Stimulated activated CD4-positive, alpha-beta T cell treated with anti-CD3 and anti-CD28 coated beads, Interleukin-12 subunit alpha, Interleukin-12 subunit beta, amount 100 ng/mL, for 4 hours (primary cell): ENCODE results near the gene KLK14.

Experiments
- DNase-seq: peaks from one replicate; pipeline ENCODE4 v3.0.0-alpha.2; 2020

KLK14 gene

DNA sequence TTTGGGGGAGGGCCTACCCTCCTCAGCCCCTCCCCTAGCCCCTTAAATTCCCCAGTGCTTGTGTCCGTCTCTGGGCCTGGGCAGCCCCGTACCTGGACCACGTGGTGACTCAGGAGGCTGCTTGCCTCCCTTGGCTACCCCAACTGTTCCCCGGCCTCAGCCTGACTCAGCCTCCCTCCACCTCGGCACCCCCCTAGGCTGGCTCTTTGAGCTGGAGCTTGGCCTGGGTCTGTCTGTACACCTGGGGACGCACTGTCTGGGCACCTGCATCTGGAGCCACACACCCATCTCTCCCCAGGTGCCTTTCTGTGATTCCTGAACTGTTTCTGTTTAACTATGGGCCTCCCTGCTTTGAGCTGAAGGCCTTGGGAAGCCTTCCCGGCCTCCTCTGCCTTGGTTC lies 1.8 kb upstream of the KLK14 start:
- no peak for DNase-seq

DNA sequence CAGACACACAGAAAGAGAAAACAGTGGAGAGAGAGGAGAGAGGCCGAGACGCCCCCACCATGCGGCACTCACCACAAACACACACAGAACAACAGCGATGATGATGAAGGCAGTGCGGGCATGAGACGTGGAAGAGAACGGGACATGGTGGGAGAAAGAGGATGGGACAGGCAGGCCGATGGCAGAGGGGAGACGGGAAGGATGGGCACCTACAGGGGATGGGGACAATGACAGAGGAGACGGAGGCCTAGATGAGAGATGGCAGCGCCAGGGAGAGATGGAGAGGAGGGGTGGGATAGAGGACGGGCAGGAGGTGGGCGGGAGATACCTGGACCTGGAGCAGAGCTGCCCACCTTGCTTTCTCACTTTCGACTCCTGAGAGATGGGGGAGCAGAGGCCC lies 1.1 kb upstream of the KLK14 start:
- no peak for DNase-seq

DNA sequence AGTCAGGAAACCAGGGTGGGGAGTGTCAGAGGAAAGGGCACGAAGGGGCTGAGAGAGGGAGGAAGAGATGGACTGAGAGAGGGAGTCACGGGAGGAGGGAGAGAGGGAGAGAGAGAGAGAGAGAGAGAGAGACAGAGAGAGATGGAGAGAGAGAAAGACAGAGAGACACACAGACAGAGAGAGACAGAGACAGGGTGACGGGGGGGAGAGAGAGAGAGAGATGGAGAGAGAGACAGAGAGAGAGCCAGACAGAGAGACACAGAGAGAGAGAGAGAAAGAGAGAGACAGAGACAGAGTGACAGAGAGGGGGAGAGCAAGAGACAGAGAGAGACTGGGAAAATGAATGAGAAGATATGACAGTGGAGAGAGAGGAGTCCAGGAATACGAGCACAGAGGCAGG lies 494 bp upstream of the KLK14 start:
- DNase-seq: no peak

DNA sequence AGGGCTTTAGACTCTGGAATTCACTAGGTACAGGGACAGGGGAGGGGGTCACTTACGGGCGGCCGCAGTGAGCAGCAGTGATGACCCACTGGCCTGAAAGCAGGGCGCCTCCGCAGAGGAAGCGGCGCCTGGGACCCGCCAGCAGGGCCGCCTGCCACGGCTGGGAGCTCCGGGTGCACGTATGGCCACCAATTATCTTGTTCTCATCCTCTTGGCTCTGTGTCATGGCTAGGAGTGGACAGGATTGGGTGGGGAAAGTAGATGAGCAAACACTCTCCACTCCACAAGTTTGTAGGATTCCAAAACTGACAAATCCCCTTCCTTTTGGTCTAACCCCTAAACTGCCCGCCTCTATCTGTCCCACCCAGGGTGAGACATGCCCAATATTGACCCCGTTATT lies 1.2 kb downstream of the KLK14 start:
- DNase-seq: no peak

DNA sequence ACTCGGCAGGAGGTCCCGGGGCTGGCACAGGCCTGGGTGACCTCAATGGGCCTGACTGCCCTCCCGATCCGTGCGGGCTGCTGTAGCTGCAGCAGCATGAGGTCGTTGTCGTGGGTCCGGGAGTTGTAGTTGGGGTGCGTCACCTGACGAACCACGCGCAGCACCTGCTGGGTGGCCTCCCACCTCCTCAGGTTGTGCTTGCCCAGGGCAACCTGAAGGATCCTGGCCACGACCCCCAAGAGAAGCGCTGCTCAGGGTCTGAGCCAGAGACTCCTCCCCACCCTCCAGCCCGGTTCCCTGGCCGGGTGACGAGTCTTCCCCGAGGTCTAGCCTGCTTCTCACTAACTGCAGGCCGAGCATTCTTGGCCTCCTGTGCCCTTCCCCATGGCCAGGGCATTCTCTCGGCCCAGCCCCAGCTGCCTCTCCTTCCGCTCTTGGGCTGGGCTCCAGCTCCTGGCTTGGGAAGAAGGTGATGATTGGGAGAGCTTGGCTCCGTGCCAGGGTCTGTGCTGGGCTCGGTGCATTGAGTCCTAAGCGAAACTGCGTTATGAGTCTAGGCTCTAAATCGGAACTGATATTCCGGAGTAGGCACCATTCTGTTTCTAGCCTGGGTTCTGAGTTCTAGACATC lies 3.1 kb downstream of the KLK14 start:
- no peak for DNase-seq

DNA sequence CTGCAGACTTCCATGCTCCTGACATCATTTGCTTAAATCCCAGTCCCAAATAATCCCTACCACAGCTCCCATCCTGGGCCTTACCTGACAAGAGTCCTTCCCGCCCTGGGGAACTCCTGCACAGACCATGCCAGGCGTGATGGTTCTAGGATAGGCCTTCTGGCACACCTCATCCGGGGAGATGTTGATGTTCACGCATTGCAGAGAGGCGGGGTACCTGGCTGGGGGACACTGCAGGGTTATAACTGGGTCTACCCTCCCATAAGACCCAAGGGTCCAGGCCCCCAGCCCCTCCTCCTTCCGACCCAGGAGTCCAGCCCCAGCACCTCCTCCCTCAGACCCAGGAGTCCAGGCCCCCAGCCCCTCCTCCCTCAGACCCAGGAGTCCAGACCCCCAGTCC lies 4.0 kb downstream of the KLK14 start:
- DNase-seq: no peak

DNA sequence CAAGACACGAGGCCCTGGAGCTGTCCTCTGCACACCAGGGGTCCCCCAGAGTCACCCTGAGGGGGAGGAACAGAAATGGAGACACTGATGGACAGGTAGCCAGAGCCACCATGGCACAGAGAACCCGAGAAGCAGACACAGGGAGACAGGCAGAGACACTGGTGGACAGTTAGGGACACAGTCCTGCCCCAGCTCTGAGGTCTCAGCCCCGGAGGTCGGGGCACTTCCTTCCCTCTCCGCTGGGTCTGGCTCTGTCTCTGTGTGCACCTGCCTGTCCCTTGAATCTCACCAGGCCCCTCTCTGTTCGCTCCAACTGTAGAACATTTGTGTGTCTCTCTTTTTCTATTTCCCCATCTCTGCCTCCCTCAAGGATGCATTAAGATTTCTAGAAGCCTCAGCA lies 4.6 kb downstream of the KLK14 start:
- DNase-seq: no peak

DNA sequence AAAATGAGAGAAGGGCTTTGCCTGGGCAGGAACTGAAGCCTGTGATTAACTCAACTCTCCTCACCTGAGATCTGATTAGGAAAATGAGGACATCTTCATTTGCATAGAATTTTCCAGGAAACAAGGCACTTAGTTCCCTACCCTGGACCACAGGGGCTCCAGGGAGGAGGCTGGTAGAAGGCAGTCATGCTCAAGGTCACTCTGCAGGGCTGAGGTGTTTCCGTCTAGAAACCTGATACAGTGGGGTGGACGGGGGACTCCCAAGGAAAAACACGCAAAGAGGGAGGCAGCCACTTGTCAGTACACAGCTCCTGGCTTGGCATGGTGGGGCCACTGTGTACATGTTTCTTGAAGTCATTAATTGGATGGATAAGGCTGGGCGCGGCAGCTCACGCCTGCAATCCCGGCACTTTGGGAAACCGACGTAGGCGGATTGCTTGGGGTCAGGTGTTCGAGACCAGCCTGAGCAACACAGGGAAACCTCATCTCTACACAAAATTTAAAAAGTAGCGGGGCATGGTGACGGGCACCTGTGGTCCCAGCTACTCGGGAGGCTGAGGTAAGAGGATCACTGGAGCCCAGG lies 6.0 kb downstream of the KLK14 start:
- no peak for DNase-seq

DNA sequence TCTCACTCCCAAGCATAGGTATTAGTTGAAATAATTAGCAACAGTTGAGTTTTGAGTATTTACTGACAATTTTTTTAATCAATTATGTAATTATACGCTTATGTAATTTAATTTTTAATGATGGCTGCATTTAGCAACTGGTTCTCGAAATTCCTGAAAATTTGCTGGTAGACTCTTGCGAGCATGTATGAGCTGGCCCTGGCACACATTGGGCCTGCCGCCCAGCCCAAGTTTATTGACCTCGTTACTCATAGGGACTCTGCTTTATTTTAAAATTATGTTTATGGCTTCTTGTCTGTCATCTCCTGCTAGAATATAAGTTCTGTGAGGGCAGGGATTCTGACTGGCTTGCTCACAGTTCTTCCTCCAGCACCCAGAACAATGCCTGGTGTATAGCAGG lies 6.7 kb downstream of the KLK14 start:
- DNase-seq: no peak

DNA sequence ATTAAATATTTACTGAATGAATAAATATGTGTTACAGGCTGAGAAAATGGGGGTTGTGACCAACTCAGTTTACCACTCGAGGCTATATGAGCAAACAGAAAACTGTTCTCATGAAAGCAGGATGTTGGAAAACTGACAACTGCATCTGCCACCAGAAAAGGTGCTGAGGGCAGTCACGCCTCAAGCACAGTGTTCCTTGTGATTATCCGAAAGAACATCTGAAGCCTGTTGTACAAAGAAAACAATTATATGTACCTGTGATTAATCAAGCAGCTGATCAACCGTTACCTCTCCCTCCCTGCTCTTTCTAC lies 11.6 kb downstream of the KLK14 start:
- DNase-seq: no peak

DNA sequence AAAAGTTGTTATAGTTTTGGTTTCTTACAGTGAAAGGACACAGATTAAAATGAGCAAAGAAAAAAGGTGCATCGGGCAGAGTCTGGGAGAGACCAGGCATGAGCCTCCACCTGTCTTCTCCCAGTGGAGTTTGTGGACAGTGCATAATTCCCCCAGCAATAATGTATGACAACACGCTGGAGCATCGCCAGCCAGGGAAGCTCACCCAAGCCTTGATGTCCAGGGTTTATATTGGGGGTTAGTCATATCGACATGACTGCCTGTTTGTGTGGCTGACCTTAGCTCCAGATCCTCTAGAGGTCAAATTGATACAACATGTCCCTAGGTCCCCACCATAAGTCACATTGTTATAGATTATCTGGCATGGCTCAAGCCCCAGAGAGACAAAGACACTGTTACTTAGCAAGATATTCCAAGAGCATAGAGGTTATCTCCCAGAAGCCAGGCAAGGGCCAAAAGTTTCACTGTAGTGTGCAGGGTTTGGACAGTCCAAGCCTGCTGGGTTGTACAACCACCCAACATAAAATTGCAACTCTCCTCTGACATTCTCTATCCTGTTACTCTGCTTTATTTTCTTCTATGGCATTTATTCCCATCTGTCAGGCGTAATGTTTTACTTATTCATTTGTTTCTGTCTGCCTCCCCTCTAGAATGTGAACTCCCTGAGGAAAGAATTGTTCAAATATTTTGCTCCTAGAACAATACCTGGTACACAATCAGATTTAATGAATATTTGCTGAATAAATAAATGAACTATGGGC lies 12.2 kb downstream of the KLK14 start:
- DNase-seq: no peak

DNA sequence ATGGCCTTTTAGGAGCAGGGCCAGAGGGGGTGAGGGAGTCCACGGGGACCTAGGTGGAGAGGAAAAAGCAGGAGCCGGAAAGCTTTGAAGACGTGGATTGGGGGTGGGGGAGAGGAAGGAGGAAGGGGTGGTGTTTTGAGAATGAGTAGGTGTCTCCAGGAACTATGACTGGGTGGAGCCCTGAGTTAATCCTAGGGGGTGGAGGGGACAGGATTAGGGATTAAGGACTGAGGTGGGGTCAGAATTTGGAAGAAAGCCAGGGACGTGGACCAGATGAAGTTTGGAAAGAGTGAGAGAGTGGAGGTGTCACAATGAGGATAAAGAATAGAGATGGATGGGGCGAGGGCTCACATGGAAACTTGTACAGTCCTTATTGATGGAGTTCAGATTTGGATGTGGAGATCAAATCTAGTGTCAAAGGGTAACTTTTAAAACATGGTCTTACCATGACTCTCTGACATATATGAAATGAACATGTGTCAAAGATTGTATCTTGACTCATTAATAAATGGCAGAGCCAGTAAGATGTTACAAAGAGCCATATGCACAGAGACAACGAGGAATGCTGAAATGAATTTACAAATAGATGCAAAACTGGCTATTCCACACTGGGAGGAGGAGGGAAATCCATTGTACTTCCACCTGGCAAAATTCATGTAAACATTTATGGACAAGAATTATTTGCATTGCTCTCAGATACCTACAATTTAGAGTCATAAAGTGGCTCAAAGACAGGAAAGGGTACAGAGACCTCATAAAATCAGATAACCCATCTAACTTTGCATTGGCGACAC lies 16.1 kb downstream of the KLK14 start:
- DNase-seq: no peak

DNA sequence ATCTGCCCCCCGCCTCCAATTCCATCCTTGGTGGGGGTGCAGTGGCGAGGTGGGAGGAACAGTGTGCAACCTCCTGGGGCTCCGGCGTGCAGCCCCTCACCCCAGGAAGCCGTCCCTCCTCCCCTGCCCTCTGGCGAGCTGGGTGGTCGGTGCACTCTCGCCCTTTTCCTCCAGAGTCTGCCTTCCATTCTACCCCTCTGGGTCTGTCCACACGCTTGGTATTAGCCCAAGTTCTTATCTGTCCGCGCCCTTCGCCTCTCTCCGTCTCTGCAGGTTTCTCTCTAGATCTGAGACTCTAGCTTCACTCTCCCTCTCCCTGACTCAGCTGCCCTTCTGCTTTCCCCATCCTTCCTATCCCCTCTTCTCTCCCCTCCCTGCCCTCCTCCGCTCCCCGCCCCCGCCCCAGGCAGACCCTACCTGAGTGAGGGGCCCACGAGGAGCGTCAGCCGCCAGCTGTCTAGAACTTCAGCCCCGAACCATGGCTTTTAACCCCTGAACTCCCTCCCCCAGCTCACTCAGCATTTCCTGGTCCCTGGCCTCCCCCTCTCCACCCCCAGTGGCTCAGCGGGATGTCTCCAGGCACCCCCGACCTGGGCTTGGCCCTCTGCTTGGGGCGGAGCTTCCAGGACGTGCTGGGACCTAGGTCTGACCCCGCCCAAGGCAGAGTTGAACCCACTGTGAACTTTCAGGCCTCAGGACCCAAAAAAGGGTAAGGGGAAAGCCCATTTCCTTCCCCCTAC lies 17.3 kb downstream of the KLK14 start:
- no peak for DNase-seq

DNA sequence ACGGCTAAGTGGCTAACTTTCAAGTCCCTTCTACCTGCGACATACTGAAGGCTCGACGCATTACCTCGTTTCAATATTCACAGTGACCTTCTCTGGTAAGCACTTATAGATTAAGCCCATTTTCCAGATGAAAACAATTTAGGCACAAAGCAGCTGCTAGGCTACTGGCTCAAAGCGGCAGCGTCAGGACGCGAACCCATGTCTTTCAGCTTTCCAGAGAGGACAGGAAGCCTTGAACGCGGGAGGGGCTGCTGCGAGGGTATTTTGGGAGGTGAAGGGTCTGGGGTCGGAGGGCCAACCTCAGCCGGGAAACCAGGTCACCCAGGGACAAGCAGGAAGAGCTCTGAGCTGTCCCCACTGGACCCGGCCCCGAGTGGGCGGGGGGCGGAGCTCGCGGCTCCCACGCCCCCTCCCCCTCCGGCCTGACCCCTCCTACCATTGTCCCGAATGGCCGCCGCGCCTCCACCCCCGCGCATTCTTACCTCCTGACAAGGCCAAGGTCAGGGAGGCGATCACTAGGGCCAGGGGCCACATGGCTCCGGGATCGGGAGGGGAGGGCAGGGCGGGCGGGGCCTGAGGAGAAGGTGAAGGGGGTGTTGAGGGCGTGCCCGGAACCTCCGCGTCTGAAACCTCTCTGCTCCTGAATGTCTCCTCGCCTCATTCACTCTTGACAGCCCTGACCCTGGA lies 18.0 kb downstream of the KLK14 start, which contains the start of gene KLK13:
Gene KLK13, minus strand, starts transcription at position 559 of the 687 bp plus-strand sequence. Its CDS starts 25 bp downstream, at position 534.
- DNase-seq: no peak

DNA sequence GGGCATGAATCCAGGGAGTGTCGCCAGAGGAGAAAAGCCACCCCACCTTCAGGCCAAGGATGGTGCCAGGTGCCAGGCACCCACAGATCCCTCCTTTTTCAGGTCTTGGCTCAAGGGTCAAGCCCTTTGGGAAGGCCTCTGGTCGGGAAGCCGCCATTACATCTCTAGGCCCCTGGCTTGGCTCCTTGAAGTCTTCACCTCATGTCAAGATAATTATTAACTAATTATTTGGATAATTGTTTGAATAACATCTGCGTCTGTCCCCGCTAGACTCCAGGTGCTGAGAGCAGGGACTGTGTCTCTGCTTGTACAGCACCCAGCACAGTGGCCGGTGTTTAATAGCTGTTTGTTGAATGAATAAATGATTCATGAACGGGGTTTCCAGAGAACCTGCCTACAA lies 19.0 kb downstream of the KLK14 start:
- DNase-seq: no peak

DNA sequence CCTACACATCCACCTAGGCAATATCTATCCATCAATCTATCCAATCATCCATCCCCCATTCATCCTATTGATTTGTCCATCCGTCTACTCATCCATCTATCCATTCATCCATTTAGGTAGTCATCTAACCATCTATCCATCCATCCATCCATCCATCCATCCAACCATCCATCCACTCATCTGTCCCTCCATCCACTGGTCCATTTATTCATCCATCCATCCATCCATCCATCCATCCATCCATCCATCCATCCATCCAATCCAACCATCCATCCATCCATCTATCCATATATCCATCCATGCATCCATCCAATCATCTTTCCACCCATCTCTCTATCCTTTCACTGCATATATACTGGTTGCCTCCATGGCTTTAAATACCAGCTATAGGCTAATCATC lies 21.7 kb downstream of the KLK14 start:
- DNase-seq: no peak

DNA sequence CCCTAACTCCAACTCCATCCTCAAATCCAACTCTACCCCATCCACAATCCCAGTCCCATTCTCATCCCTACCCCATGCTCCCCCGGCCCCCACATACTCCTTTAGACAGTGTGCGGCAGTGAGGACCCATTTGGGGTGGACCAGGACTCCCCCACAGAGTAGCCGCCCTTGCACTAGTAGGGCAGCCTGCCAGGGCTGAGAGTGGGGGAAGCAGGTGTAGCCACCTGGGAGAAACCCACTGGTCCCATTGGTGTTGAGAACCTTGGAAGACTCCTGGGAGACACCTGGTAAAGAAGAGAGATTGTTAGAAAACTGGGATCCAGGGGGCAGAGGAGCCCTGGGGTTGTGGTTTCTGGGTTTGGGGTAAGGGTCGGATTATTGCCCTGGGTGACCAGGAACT lies 22.4 kb downstream of the KLK14 start:
- DNase-seq: no peak

DNA sequence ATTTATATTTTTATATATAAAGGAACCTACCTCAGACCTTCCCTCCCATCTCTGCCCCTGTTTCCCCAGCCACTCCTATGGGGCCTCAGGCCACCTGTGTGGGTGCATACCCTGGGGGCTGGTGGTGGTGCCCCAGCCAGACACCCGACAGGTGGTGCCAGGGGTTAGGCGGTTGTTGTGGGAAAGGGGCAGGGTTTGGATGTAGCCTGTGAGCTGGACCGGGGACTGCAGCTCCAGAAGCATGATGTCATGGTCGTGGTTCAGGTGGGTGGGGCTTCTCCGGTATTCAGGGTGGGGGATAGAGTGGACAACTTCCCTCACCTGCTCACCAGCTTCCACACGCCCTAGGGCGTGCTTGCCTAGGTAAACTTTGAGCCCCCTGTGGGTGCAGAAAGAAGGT lies 23.0 kb downstream of the KLK14 start:
- no peak for DNase-seq

DNA sequence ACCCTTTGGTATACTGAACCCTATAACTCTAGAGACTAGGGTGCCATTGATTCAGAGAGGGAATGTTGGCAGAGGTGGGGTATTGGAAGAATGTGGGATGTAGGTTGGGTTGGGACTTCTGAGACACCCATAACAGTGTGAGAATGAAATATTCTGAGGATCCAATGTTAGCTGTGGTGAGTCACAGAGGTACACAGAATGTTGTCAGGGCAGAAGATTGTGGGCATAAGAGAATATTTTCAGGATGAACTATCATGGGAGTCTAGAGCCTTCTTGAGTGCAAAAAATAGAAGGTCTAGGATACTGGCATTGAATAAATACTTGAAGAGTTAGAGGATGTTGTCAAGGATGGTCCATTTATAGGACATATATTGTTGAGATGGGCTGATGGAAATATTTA lies 26.8 kb downstream of the KLK14 start:
- no peak for DNase-seq

DNA sequence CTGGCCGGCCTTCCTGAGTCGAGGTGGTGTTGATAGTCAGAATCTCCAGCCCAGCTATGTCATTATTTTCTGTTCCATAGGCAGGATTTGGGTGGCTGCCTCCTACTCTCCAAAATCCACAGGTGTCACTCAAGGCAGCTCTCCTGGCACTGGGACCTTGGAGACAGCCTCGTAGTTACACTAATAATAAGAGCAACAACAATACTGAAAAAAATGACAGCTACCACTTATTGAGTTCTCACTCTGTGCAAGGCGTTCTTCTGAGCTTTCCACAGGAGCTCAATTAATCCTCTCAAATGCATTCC lies 35.7 kb downstream of the KLK14 start:
- no peak for DNase-seq

DNA sequence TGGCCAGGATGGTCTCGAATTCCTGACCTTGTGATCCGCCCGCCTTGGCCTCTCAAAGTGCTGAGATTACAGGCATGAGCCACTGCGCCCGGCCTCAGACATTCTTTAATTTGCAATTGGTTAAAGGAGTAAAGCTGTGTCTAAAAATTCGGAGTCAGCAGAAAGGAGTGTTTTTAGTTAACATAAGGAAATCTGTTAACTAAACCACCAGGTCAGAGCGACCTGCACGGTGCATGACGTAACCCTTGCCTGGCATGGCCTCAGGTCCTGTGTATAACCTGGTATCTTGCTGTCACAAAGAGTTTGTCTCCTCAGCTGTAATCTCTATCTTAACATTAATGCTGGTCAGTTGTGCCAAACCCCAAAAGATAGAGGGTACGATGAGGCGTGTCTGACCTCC lies 38.4 kb downstream of the KLK14 start:
- DNase-seq: no peak

DNA sequence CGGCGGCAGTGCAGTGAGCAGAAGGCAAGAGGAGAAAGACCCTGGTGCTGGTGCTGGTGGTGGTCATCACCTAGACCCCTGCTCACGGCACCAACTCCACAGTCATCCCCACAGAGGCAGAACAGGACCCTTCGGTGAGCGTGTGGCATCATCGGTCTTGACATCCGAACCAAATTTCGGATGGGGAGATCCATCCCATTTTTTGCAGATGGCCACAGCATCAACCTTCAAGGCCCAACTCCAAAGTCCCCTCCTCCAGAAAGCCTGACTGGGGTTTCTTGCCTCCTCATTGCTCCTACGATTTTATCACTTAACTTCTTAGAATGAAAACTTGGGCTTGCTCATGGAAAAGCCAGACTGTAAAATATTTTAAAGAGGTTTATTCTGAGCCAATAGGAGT lies 39.2 kb downstream of the KLK14 start:
- no peak for DNase-seq

DNA sequence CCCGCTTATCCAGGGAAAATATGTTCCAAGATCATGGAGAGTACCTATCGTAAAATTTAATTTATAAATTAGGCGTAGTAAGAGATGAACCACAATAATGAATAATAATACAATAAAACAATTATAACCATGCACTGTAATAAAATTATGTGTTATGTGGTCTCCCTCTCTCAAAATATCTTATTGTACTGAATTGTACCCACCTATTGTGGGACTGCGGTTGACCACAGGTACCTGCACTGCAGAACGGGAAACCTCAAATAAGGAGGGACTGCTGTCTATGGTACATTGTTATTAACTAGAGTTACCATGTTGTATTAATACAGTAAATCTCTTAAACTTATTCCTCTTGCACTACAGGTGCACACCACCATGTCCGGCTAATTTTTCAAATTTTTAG lies 42.5 kb downstream of the KLK14 start:
- DNase-seq: no peak
